ENCODE measurements around the gene ALLC.

DNA sequence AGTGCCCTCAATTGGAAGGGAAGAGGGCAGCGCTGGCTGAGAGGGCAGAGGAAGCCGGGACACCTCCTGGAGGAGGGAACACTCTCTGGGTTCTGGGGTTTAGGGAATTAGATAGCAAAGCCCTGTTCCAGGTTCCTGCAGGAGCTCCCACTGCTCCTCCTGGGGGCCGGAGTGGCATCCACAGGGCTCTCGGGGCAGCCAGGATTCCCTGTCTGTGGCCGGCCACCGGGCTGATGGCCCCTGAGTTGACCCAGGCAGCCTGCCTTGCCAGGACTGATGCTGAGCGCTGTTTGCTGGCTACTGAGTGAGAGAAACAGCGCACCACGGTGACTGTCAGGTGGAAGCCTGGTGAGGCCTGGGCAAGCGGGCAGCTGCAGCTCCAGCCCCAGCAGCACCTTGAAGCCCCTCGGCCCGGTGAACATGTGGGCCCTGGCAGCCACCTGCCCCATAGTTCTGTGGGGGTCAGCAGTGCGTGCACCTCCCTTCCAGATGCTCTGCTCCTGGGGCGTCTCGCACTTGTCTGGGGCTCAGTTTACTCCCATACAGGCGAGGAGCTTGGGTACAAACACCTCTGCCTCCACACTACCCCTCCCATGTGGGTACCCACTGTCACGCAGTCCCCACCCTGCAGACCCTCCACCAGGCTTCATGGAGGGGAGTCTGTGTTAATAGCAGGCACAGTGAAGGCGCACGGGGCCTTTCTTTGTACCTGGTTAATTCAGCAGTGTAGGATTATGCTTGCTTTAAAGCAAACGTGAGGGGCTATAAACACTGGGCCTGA is 7.7 kb upstream of the ALLC start:
- TF ChIP-seq POLR2A (IDR thresholded peaks at IDR 0.05): no peak
- TF ChIP-seq, protein P1, sequence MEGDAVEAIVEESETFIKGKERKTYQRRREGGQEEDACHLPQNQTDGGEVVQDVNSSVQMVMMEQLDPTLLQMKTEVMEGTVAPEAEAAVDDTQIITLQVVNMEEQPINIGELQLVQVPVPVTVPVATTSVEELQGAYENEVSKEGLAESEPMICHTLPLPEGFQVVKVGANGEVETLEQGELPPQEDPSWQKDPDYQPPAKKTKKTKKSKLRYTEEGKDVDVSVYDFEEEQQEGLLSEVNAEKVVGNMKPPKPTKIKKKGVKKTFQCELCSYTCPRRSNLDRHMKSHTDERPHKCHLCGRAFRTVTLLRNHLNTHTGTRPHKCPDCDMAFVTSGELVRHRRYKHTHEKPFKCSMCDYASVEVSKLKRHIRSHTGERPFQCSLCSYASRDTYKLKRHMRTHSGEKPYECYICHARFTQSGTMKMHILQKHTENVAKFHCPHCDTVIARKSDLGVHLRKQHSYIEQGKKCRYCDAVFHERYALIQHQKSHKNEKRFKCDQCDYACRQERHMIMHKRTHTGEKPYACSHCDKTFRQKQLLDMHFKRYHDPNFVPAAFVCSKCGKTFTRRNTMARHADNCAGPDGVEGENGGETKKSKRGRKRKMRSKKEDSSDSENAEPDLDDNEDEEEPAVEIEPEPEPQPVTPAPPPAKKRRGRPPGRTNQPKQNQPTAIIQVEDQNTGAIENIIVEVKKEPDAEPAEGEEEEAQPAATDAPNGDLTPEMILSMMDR (IDR thresholded peaks at IDR 0.05 in 4 of 5, conservative IDR thresholded peaks at IDR 0.05 in 1 of 5): no peak

All from gastrocnemius medialis (tissue), 4 donors.